HepG2 (cell line): ENCODE measurements around the gene ZNF620. TPM values are rescaled to one million over a fixed set of nuclear protein-coding genes. Genes with fewer than 3 reads are reported as not detected.

Source experiments
- CENPT ChIP-seq: sonication (generic); formaldehyde crosslinking; IDR thresholded peaks from 2 replicates; pipeline ENCODE4 v1.8.0; 2022; ENCODE audit warnings: low read depth, mild to moderate bottlenecking, moderate library complexity, missing genetic modification reagents
- CENPX ChIP-seq: sonication (generic); formaldehyde crosslinking; IDR thresholded peaks from 2 replicates; pipeline ENCODE4 v1.9.0; 2021; ENCODE audit warnings: mild to moderate bottlenecking, missing genetic modification reagents, moderate library complexity
- EED ChIP-seq: sonication (generic); formaldehyde crosslinking; IDR thresholded peaks from 2 replicates; pipeline ENCODE4 v1.5.0; 2020; ENCODE audit warnings: mild to moderate bottlenecking, missing genetic modification reagents
- GABPB1 ChIP-seq: IDR thresholded peaks from 2 replicates; pipeline ENCODE4 v1.6.1; 2016; ENCODE audit warnings: mild to moderate bottlenecking, missing genetic modification reagents, moderate library complexity, missing compliant biosample characterization
- GTF3A ChIP-seq: sonication (generic); formaldehyde crosslinking; conservative IDR thresholded peaks from 2 replicates; pipeline ENCODE4 v1.4.0; 2020; ENCODE audit warnings: mild to moderate bottlenecking, missing genetic modification reagents
- HNRNPH1 ChIP-seq: fragments of 200-400 bp; formaldehyde crosslinking; optimal IDR thresholded peaks from 2 replicates; pipeline ENCODE3; 2017; ENCODE audit warnings: mild to moderate bottlenecking, low read depth, low read length
- HOXA7 ChIP-seq: sonication (generic); formaldehyde crosslinking; IDR thresholded peaks from 2 replicates; pipeline ENCODE4 v1.8.1; 2022; ENCODE audit warnings: mild to moderate bottlenecking, missing genetic modification reagents, moderate library complexity
- ISL2 ChIP-seq: sonication (generic); formaldehyde crosslinking; IDR thresholded peaks from 2 replicates; pipeline ENCODE4 v1.5.0; 2020; ENCODE audit warnings: missing genetic modification reagents
- KAT8 ChIP-seq: IDR thresholded peaks from 2 replicates; pipeline ENCODE4 v1.6.1; 2016; ENCODE audit warnings: missing genetic modification reagents, missing compliant biosample characterization
- KDM2A ChIP-seq: sonication (generic); formaldehyde crosslinking; IDR thresholded peaks from 2 replicates; pipeline ENCODE4 v1.4.0; 2020; ENCODE audit warnings: low read depth, missing genetic modification reagents, borderline replicate concordance
- KDM6A ChIP-seq: IDR thresholded peaks from 2 replicates; pipeline ENCODE4 v1.6.1; 2016; ENCODE audit warnings: low read depth
- MIER2 ChIP-seq: IDR thresholded peaks from 2 replicates; pipeline ENCODE4 v1.6.1; 2016; ENCODE audit warnings: missing biosample characterization, missing genetic modification reagents
- NAIF1 ChIP-seq: sonication (generic); formaldehyde crosslinking; IDR thresholded peaks from 2 replicates; pipeline ENCODE4 v1.5.0; 2020; ENCODE audit warnings: mild to moderate bottlenecking, missing genetic modification reagents, borderline replicate concordance
- PHB2 ChIP-seq: fragments of 450-650 bp; IDR thresholded peaks from 2 replicates; pipeline ENCODE4 v1.6.1; 2018; ENCODE audit not compliant: partially characterized antibody
- PPARG ChIP-seq: conservative IDR thresholded peaks from 2 replicates; pipeline ENCODE4 v1.6.1; 2016; ENCODE audit warnings: missing biosample characterization, missing genetic modification reagents
- SAFB2 ChIP-seq: sonication (generic); formaldehyde crosslinking; IDR thresholded peaks from 2 replicates; pipeline ENCODE4 v1.5.1; 2020; ENCODE audit warnings: missing genetic modification reagents, low read depth, mild to moderate bottlenecking, borderline replicate concordance
- SRSF4 ChIP-seq: fragments of 200-400 bp; formaldehyde crosslinking; IDR thresholded peaks from one replicate; pipeline ENCODE4 v1.6.1; 2018; ENCODE audit warnings: mild to moderate bottlenecking, low read depth, low read length, moderate library complexity; ENCODE audit not compliant: poor library complexity, severe bottlenecking
- YEATS2 ChIP-seq: sonication (generic); formaldehyde crosslinking; IDR thresholded peaks from 2 replicates; pipeline ENCODE4 v1.4.0; 2020; ENCODE audit warnings: missing genetic modification reagents, borderline replicate concordance
- ZEB1 ChIP-seq: IDR thresholded peaks from 2 replicates; pipeline ENCODE4 v1.6.1; 2012; ENCODE audit warnings: mild to moderate bottlenecking, low read depth, inconsistent platforms; ENCODE audit not compliant: insufficient replicate concordance
- ZFP41 ChIP-seq: sonication (generic); formaldehyde crosslinking; IDR thresholded peaks from 2 replicates; pipeline ENCODE4 v1.4.0; 2020; ENCODE audit warnings: mild to moderate bottlenecking, missing genetic modification reagents, borderline replicate concordance
- ZMYM2 ChIP-seq: sonication (generic); formaldehyde crosslinking; IDR thresholded peaks from 2 replicates; pipeline ENCODE4 v1.8.0; 2022; ENCODE audit warnings: mild to moderate bottlenecking, missing genetic modification reagents
- ZNF138 ChIP-seq: sonication (generic); formaldehyde crosslinking; IDR thresholded peaks from 2 replicates; pipeline ENCODE4 v1.5.0; 2020; ENCODE audit warnings: mild to moderate bottlenecking, low read depth, missing genetic modification reagents
- ZNF142 ChIP-seq: sonication (generic); formaldehyde crosslinking; IDR thresholded peaks from 2 replicates; pipeline ENCODE4 v1.4.0; 2020; ENCODE audit warnings: missing genetic modification reagents
- ZNF180 ChIP-seq: sonication (generic); formaldehyde crosslinking; IDR thresholded peaks from 2 replicates; pipeline ENCODE4 v1.4.0; 2020; ENCODE audit warnings: low read depth, missing genetic modification reagents, borderline replicate concordance
- ZNF33B ChIP-seq: sonication (generic); formaldehyde crosslinking; IDR thresholded peaks from 2 replicates; pipeline ENCODE4 v1.5.1; 2020; ENCODE audit warnings: mild to moderate bottlenecking, missing genetic modification reagents
- ZNF670 ChIP-seq: sonication (generic); formaldehyde crosslinking; IDR thresholded peaks from 2 replicates; pipeline ENCODE4 v1.8.0; 2022; ENCODE audit warnings: mild to moderate bottlenecking, missing genetic modification reagents, borderline replicate concordance
- polyA plus RNA-seq, 8 experiments: library from polyadenylated mRNA; depleted of rRNA in 3 of 8; stranded (reverse) in 7 of 8; unstranded in 1 of 8; fragments of >200 nt; fragmentation: Illumina TruSeq in 4 of 8; extraction: Trizol in 4 of 8; gene quantifications; 2 replicates each; pipeline versions ENCODE4 v1.2.1 to v1.2.3, GENCODE V29; 2011 to 2016; ENCODE audit warnings: low read depth in 4 of 8, missing spikeins in 1 of 8, mixed read lengths in 1 of 8; ENCODE audit not compliant: insufficient read depth in 1 of 8
- total RNA-seq, 5 experiments: library from RNA; depleted of rRNA; stranded (reverse); fragments of >200 nt; fragmentation: Illumina TruSeq; extraction: Trizol; gene quantifications; 2 replicates each; pipeline ENCODE4 v1.2.3, GENCODE V29; 2016; ENCODE audit warnings: low read depth in 1 of 5

The ZNF620 gene
- total and polyA plus RNA-seq, 2 of the 13 experiments (the other 11 are each of a cell fraction or from before 2014, with no cell fraction given), result 2.3 to 12.2 TPM

- TF ChIP-seq ZNF33B (CRISPR knock-in tag), result no peak
- TF ChIP-seq CENPX (CRISPR knock-in tag), result no peak
- TF ChIP-seq PPARG, result peak; percentile 59; the same call in 1 of the 2 replicates
- no peak for TF ChIP-seq GTF3A (CRISPR knock-in tag)
- TF ChIP-seq ZMYM2, result no peak
- TF ChIP-seq ZNF138 (CRISPR knock-in tag), result no peak; the same call in 1 of the 2 replicates
- peak; percentile 72; the same call in 1 of the 2 replicates for TF ChIP-seq ISL2 (CRISPR knock-in tag)
- TF ChIP-seq EED (CRISPR knock-in tag), result no peak
- TF ChIP-seq NAIF1 (CRISPR knock-in tag), result no peak
- peak; percentile 96 for TF ChIP-seq KDM2A (CRISPR knock-in tag)
- 0 out of 2 replicates have a peak, but pooled peaks have one; percentile 18 for TF ChIP-seq ZFP41 (CRISPR knock-in tag)
- peak; percentile 97 for TF ChIP-seq YEATS2
- peak; percentile 98 for TF ChIP-seq KAT8 (CRISPR knock-in tag)
- TF ChIP-seq PHB2, result no peak
- no peak for TF ChIP-seq KDM6A (CRISPR knock-in tag)
- peak; percentile 76 for TF ChIP-seq ZEB1
- TF ChIP-seq HNRNPH1, result no peak
- TF ChIP-seq ZNF670 (CRISPR knock-in tag), result no peak
- peak; percentile 85; the same call in 1 of the 2 replicates for TF ChIP-seq SAFB2
- TF ChIP-seq ZNF180 (CRISPR knock-in tag), result no peak
- TF ChIP-seq ZNF142 (CRISPR knock-in tag), result no peak
- peak; percentile 98 for TF ChIP-seq GABPB1 (CRISPR knock-in tag)
- TF ChIP-seq HOXA7, result no peak
- TF ChIP-seq SRSF4, result no peak
- TF ChIP-seq MIER2 (CRISPR knock-in tag), result 0 out of 2 replicates have a peak, but pooled peaks have one; percentile 14
- TF ChIP-seq CENPT (CRISPR knock-in tag), result no peak
These were observed 18.9 kb downstream of the ZNF620 start, which contains the start of gene ZNF621 (continued) for GRCh38 chr3:40524568-40525285.
